Gastrocnemius medialis (tissue), 4 donors: ENCODE data around the gene PELI1.

Experiments used
- CTCF ChIP-seq, 5 experiments: fragments of 450-650 bp in 3 of 5; fragments of 200-600 bp in 2 of 5; sonication (generic) in 2 of 5; IDR thresholded peaks in 4 of 5; conservative IDR thresholded peaks in 1 of 5; 1 replicate in 4 of 5; 2 replicates in 1 of 5; pipeline ENCODE4 v1.5.1; 2016 to 2019; ENCODE audit warnings: antibody characterized with exemption in 5 of 5, mild to moderate bottlenecking in 3 of 5, moderate library complexity in 3 of 5
- POLR2A ChIP-seq, 2 donors: fragments of 450-650 bp; IDR thresholded peaks; one replicate each; pipeline ENCODE4 v1.6.1; 2017; ENCODE audit warnings: antibody characterized with exemption in 2 of 2, mild to moderate bottlenecking in 2 of 2, moderate library complexity in 2 of 2

- TF ChIP-seq CTCF (IDR thresholded peaks at IDR 0.05 in 4 of 5, conservative IDR thresholded peaks at IDR 0.05 in 1 of 5) (no peak), POLR2A (IDR thresholded peaks at IDR 0.05) (no peak)
Observed at GRCh38 chr2:64168756-64169155, 24.5 kb upstream of the PELI1 start.
